ENCODE results near the gene RAB23.

Gene RAB23

DNA sequence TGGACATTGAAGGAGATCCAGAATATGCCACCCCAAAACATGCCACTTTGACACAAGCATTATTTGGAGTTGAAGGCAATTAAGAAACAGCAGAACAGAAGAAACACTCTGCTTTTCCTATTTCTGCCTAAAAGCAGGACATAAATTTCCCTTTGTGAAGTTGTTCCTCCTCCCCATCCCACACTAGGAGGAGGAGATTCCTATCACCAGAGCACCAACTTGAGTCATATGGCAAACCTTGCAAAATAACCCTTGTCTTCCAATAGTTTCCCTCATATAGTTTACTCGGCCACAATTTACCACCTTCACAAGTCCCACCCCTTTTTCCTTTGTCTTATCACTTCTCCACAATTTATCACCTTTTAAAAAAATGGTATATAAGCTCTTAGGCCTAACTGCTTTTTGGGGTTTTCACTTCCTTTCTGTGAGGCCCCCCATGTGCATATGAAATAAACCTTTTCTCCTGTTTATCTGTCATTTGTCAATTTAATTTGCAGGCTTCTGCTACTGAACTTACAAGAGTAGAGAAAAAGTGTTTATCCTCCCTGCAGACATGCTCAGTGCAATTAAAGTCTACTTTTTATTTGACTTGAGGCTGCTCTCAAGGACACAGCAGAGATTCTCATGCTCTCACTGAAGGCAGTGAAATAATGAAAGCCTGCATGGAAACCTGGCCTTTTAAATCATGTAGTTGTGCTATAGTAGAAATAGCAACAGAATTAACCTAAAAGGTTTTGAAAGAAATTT is 2.8 kb upstream of the RAB23 start:
- H3K9ac ChIP-seq (ENCODE audit: low read length) = no peak overlapping the region
- H3K27ac ChIP-seq (ENCODE audit: low read depth, low read length) = peak overlapping the region; percentile 71
- H3K27me3 ChIP-seq (ENCODE audit: control insufficient read depth, insufficient read depth, low read length) = no peaks in the 10 kb centered on the region

DNA sequence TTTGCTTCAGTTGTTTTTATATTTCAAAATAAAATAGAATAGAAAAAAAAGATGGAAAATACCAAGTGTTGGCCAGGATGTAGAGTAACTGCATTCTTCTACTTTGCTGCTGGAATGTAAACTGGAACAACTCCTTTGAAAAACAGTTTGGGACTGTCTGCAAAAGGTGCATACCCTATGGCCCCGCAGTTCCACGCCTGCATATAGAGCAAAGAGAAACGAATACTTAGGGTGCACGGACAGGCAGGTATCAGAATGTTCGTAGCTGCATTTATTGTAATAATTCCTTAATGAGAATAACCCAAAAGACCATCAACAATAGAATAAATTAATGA is 603 bp upstream of the RAB23 start:
- peak overlapping the region; percentile 97 for H3K27ac ChIP-seq (ENCODE audit: low read depth, low read length)
- peaks cover 27% of the 10 kb centered on the region for H3K4me1 ChIP-seq (ENCODE audit: control insufficient read depth, insufficient read depth, low read length)
- H3K36me3 ChIP-seq (ENCODE audit: control insufficient read depth, insufficient read depth, low read length) = no peaks in the 10 kb centered on the region
- peak overlapping the region; percentile 94 for H3K4me3 ChIP-seq (ENCODE audit: low read length)
- H3K27me3 ChIP-seq (ENCODE audit: control insufficient read depth, insufficient read depth, low read length) = no peaks in the 10 kb centered on the region
- no peak overlapping the region for H3K9ac ChIP-seq (ENCODE audit: low read length)

More for the DNA sequence above, 2.8 kb upstream of the RAB23 start:
- H3K4me1 ChIP-seq (ENCODE audit: control insufficient read depth, insufficient read depth, low read length) = peaks cover 25% of the 10 kb centered on the region
- H3K36me3 ChIP-seq (ENCODE audit: control insufficient read depth, insufficient read depth, low read length) = no peaks in the 10 kb centered on the region
- no peak overlapping the region for H3K4me3 ChIP-seq (ENCODE audit: low read length)

DNA sequence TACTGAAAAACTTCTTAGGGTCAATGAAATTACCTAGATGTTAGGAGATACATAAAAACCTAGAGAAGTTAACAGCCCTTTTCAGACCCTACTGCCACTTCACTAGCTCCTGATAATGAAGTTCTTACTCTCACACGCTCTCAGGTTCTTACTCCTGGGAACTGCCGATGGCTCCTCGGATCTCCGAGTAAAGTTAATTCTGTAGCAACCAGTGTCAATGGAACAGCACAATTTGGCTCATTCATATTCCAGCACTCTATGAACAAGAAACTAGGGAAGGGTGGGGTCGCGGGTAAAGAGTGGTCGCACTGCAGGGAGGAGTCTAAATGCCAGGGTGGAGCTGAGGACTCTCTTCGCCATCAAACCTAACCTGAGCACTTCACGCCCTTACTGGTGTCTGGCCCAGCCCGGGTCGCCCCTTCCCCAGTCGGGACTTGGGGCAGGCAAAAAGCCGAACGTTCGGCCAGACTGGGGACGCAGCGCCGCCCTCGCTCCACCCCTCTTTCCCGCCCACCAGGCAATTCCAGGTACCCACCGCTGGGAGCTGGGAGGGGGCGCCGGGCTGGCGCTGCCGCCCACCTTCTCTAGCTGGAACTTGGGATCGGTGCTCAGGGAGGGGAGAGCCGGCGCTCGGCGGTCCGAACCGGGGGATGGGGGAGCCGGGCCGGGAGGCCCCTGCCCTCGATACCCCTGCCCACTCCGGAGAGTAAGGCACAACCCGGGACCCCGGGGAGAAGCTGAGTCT is 744 bp downstream of the RAB23 start:
- Histone ChIP-seq H3K27me3 (ENCODE audit: control insufficient read depth, insufficient read depth, low read length) (no peaks in the 10 kb centered on the region), H3K27ac (ENCODE audit: low read depth, low read length) (peak overlapping the region; percentile 97), H3K36me3 (ENCODE audit: control insufficient read depth, insufficient read depth, low read length) (no peaks in the 10 kb centered on the region), H3K4me3 (ENCODE audit: low read length) (peak overlapping the region; percentile 94), H3K9ac (ENCODE audit: low read length) (peak overlapping the region; percentile 75), H3K4me1 (ENCODE audit: control insufficient read depth, insufficient read depth, low read length) (peaks cover 29% of the 10 kb centered on the region)

DNA sequence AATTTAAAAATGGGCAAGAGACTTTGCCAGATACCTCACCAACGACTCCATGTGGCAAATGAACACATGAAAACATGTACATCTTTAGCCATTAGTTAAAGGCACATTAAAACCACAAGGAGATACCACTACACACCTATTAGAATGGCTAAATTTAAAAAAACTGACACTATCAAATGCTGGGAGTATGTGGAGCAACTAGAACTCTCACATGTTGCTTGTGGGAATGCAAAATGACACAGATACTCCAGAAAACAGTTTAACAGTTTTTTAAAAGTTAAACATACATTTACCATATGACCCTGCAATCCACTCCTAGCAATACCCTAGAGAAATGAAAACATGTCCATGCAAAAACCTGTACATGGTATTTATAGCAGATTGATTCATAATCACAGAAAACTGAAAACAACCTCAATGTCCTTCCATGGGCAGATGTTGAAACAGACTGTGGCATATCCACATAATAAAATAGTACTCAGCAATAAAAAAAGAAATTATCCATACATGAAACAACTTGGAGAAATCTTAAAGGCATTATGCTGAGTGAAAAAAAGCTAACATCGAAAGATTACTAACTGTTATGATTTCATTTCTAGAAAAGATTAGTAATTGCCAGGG is 1.9 kb downstream of the RAB23 start:
- no peak overlapping the region for H3K9ac ChIP-seq (ENCODE audit: low read length)
- H3K4me3 ChIP-seq (ENCODE audit: low read length) = peak overlapping the region; percentile 35
- no peaks in the 10 kb centered on the region for H3K36me3 ChIP-seq (ENCODE audit: control insufficient read depth, insufficient read depth, low read length)
- H3K27ac ChIP-seq (ENCODE audit: low read depth, low read length) = peak overlapping the region; percentile 97
- peaks cover 23% of the 10 kb centered on the region for H3K4me1 ChIP-seq (ENCODE audit: control insufficient read depth, insufficient read depth, low read length)
- no peaks in the 10 kb centered on the region for H3K27me3 ChIP-seq (ENCODE audit: control insufficient read depth, insufficient read depth, low read length)

GRCh38 chr6:57217270-57217669 is 4.8 kb downstream of the RAB23 start:
- no peak overlapping the region for H3K9ac ChIP-seq (ENCODE audit: low read length)
- H3K4me3 ChIP-seq (ENCODE audit: low read length) = no peak overlapping the region
- H3K36me3 ChIP-seq (ENCODE audit: control insufficient read depth, insufficient read depth, low read length) = no peaks in the 10 kb centered on the region
- no peaks in the 10 kb centered on the region for H3K27me3 ChIP-seq (ENCODE audit: control insufficient read depth, insufficient read depth, low read length)
- H3K4me1 ChIP-seq (ENCODE audit: control insufficient read depth, insufficient read depth, low read length) = peaks cover 8% of the 10 kb centered on the region
- peak overlapping the region; percentile 75 for H3K27ac ChIP-seq (ENCODE audit: low read depth, low read length)

DNA sequence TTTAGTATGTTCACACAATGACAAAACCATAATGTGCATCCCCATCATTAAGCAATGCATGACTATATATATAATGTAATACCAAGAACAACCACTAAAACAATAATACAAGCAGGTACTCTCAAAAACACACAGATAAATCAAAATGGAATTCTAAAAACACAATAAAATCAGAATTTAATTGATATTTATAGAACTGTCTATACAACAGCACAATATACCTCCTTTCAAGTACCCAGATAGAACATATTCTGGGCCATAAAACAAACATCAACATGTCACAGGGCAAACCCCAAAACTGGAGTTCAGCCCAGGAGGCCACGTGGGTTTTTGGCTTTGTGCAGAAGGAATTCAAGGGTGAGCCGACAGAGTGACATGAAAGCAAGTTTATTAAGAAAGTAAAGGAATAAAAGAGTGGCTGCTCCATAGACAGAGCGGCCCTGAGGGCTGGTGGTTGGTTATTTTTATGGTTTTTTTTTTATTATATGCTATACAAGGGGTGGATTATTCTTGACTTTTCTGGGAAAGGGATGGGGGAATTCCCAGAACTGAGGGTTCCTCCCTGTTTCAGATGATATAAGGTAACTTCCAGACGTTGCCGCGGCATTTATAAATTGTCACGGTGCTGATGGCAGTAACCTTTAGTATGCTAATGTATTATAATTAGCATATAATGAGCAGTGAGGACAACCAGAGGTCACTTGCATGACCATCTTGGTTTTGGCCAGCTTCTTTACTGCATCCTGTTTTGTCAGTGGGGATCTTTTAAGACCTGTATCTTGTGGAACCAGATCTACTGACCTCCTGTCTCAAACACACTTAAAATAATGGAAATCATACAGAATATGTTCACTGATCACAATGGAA is 5.6 kb downstream of the RAB23 start:
- Histone ChIP-seq H3K4me1 (ENCODE audit: control insufficient read depth, insufficient read depth, low read length) (peaks cover 14% of the 10 kb centered on the region), H3K27ac (ENCODE audit: low read depth, low read length) (peak overlapping the region; percentile 75), H3K27me3 (ENCODE audit: control insufficient read depth, insufficient read depth, low read length) (no peaks in the 10 kb centered on the region), H3K36me3 (ENCODE audit: control insufficient read depth, insufficient read depth, low read length) (no peaks in the 10 kb centered on the region), H3K9ac (ENCODE audit: low read length) (no peak overlapping the region), H3K4me3 (ENCODE audit: low read length) (no peak overlapping the region)

DNA sequence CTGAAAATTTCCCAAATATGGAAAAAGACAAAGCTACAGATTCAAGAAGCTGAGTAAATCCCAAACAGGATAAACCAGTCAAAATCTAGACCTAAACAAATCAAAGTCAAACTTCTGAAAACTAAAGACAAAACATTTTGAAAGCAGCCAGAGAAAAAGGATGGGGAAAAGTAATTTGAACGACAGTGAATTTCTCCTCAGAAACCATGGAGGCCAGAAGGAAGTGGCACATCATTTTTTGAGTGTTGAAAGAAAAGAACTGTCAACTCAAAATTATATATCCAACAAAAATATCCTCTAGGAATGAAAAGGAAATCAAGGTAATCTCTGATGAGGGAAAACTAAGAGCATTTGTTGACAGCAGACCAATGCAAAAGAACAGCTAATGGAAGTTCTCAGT is 6.8 kb downstream of the RAB23 start:
- Histone ChIP-seq H3K27ac (ENCODE audit: low read depth, low read length) (no peak overlapping the region), H3K4me1 (ENCODE audit: control insufficient read depth, insufficient read depth, low read length) (peaks cover 14% of the 10 kb centered on the region), H3K9ac (ENCODE audit: low read length) (no peak overlapping the region), H3K4me3 (ENCODE audit: low read length) (no peak overlapping the region), H3K36me3 (ENCODE audit: control insufficient read depth, insufficient read depth, low read length) (no peaks in the 10 kb centered on the region), H3K27me3 (ENCODE audit: control insufficient read depth, insufficient read depth, low read length) (no peaks in the 10 kb centered on the region)

- Histone ChIP-seq H3K4me3 (ENCODE audit: low read length) (no peak overlapping the region), H3K27ac (ENCODE audit: low read depth, low read length) (peak overlapping the region; percentile 18), H3K4me1 (ENCODE audit: control insufficient read depth, insufficient read depth, low read length) (peaks cover 22% of the 10 kb centered on the region), H3K9ac (ENCODE audit: low read length) (no peak overlapping the region), H3K36me3 (ENCODE audit: control insufficient read depth, insufficient read depth, low read length) (peaks cover 3% of the 10 kb centered on the region), H3K27me3 (ENCODE audit: control insufficient read depth, insufficient read depth, low read length) (no peaks in the 10 kb centered on the region)
These were observed 12.0 kb downstream of the RAB23 start for GRCh38 chr6:57210060-57210459.

- Histone ChIP-seq H3K4me1 (ENCODE audit: control insufficient read depth, insufficient read depth, low read length) (peaks cover 22% of the 10 kb centered on the region), H3K27ac (ENCODE audit: low read depth, low read length) (peak overlapping the region; percentile 28)
These were observed 13.1 kb downstream of the RAB23 start for GRCh38 chr6:57209030-57209429.

GRCh38 chr6:57207872-57208271 is 14.2 kb downstream of the RAB23 start:
- peaks cover 22% of the 10 kb centered on the region for H3K4me1 ChIP-seq (ENCODE audit: control insufficient read depth, insufficient read depth, low read length)
- H3K27ac ChIP-seq (ENCODE audit: low read depth, low read length) = no peak overlapping the region
- no peak overlapping the region for H3K9ac ChIP-seq (ENCODE audit: low read length)
- no peaks in the 10 kb centered on the region for H3K27me3 ChIP-seq (ENCODE audit: control insufficient read depth, insufficient read depth, low read length)
- peaks cover 3% of the 10 kb centered on the region for H3K36me3 ChIP-seq (ENCODE audit: control insufficient read depth, insufficient read depth, low read length)
- no peak overlapping the region for H3K4me3 ChIP-seq (ENCODE audit: low read length)

More at GRCh38 chr6:57209030-57209429, 13.1 kb downstream of the RAB23 start:
- H3K36me3 ChIP-seq (ENCODE audit: control insufficient read depth, insufficient read depth, low read length) = peaks cover 3% of the 10 kb centered on the region
- H3K27me3 ChIP-seq (ENCODE audit: control insufficient read depth, insufficient read depth, low read length) = no peaks in the 10 kb centered on the region
- no peak overlapping the region for H3K9ac ChIP-seq (ENCODE audit: low read length)
- H3K4me3 ChIP-seq (ENCODE audit: low read length) = no peak overlapping the region

- Histone ChIP-seq H3K27ac (ENCODE audit: low read depth, low read length) (peak overlapping the region; percentile 12), H3K4me3 (ENCODE audit: low read length) (no peak overlapping the region), H3K9ac (ENCODE audit: low read length) (no peak overlapping the region), H3K4me1 (ENCODE audit: control insufficient read depth, insufficient read depth, low read length) (peaks cover 22% of the 10 kb centered on the region), H3K27me3 (ENCODE audit: control insufficient read depth, insufficient read depth, low read length) (no peaks in the 10 kb centered on the region), H3K36me3 (ENCODE audit: control insufficient read depth, insufficient read depth, low read length) (peaks cover 3% of the 10 kb centered on the region)
These were observed 15.0 kb downstream of the RAB23 start for GRCh38 chr6:57207141-57207540.

Measured in rectal smooth muscle tissue (tissue), 1 donor.